T-cell (primary cell): ENCODE results near the gene ERAP2. TPM values are rescaled to one million over a fixed set of nuclear protein-coding genes. Genes with fewer than 3 reads are reported as not detected.
A peak's percentile ranks its signal among the peaks of the same experiment; 100 is the strongest.

Experiments used
- ATAC-seq, 4 experiments: fragments of 200-7000 bp in 3 of 4; fragments of 150-1000 bp in 1 of 4; cut with Tn5 transposase; replicated peaks in 1 of 4; 1 replicate in 3 of 4; 2 replicates in 1 of 4; pipeline ENCODE4 v1.10.0; 2021; ENCODE audit warnings: moderate library complexity in 3 of 4, mild to moderate bottlenecking in 2 of 4, moderate number of reproducible peaks in 1 of 4
- CTCF ChIA-PET, 2 donors: fragments of 300-600 bp; sonication (Branson Sonifier 250); formaldehyde crosslinking; loops; one replicate each; lab custom pipeline; 2022; ENCODE audit warnings: antibody characterized with exemption in 2 of 2; lab: Charles Lee
- POLR2A ChIA-PET, 2 donors: fragments of 300-600 bp; sonication (Branson Sonifier 250); formaldehyde crosslinking; loops; one replicate each; lab custom pipeline; 2022; ENCODE audit warnings: antibody characterized with exemption in 2 of 2; lab: Charles Lee
- DNase-seq, 35 experiments: peaks; one replicate each; pipeline versions ENCODE4 v3.0.0 to v3.0.0-alpha.2; 2013 to 2023
- H3K27ac ChIP-seq: one replicate; pipeline ENCODE4 v1.5.1; 2013; ENCODE audit warnings: low read length
- H3K27me3 ChIP-seq, 2 experiments: replicated peaks in 1 of 2; 1 replicate in 1 of 2; 2 replicates in 1 of 2; pipeline versions ENCODE4 v1.6.1 to v1.7.0; 2013; ENCODE audit warnings: low read length in 1 of 2, mixed read lengths in 1 of 2; ENCODE audit not compliant: control insufficient read depth in 2 of 2, insufficient read depth in 2 of 2; ENCODE audit errors: extremely low read depth in 1 of 2
- H3K36me3 ChIP-seq, 2 donors: 1 replicate in 1 of 2; 2 replicates in 1 of 2; pipeline versions ENCODE4 v1.6.1 to v1.7.0; 2013; ENCODE audit warnings: low read length in 1 of 2; ENCODE audit not compliant: control insufficient read depth in 2 of 2, insufficient read depth in 1 of 2; ENCODE audit errors: extremely low read depth in 1 of 2
- H3K4me1 ChIP-seq, 2 experiments: 1 replicate in 1 of 2; 2 replicates in 1 of 2; pipeline versions ENCODE4 v1.6.1 to v1.7.0; 2013; ENCODE audit warnings: low read length in 2 of 2, mixed read lengths in 1 of 2; ENCODE audit not compliant: insufficient read depth in 2 of 2, control insufficient read depth in 1 of 2; ENCODE audit errors: extremely low read depth in 1 of 2
- H3K4me3 ChIP-seq, 2 donors: 1 replicate in 1 of 2; 2 replicates in 1 of 2; pipeline versions ENCODE4 v1.5.1 to v1.7.0; 2013; ENCODE audit warnings: mild to moderate bottlenecking in 2 of 2, low read length in 1 of 2, moderate library complexity in 1 of 2; ENCODE audit not compliant: control insufficient read depth in 1 of 2; ENCODE audit errors: extremely low read depth in 1 of 2
- H3K9me3 ChIP-seq: 2 replicates; pipeline ENCODE4 v1.7.0; 2013
- H3K27ac Mint-ChIP-seq, 2 donors: one replicate each; pipeline ENCODE4 v1.8.0; 2020 to 2021; ENCODE audit warnings: mild to moderate bottlenecking in 2 of 2, mixed read lengths in 2 of 2
- H3K27me3 Mint-ChIP-seq, 2 donors: one replicate each; pipeline ENCODE4 v1.8.0; 2021 to 2022; ENCODE audit warnings: mixed read lengths in 2 of 2
- H3K36me3 Mint-ChIP-seq: one replicate; pipeline ENCODE4 v1.8.0; 2021; ENCODE audit warnings: mixed read lengths
- H3K4me1 Mint-ChIP-seq, 3 donors: one replicate each; pipeline ENCODE4 v1.8.0; 2020 to 2022; ENCODE audit warnings: mixed read lengths in 3 of 3, mild to moderate bottlenecking in 1 of 3
- H3K4me3 Mint-ChIP-seq, 3 donors: one replicate each; pipeline ENCODE4 v1.8.0; 2020 to 2022; ENCODE audit warnings: mild to moderate bottlenecking in 3 of 3, mixed read lengths in 3 of 3, moderate library complexity in 3 of 3
- H3K9me3 Mint-ChIP-seq, 3 donors: one replicate each; pipeline ENCODE4 v1.8.0; 2020 to 2022; ENCODE audit warnings: mixed read lengths in 3 of 3
- WGBS: methylation state at CpG from one replicate; pipeline ENCODE4 v1.1.5; 2013; ENCODE audit warnings: missing lambda C conversion rate; ENCODE audit not compliant: insufficient coverage; 5-methylcytosine and 5-hydroxymethylcytosine counted together
- total RNA-seq, 35 experiments: library from RNA in 6 of 35; stranded (reverse) in 6 of 35; fragments of 120-200 nt in 1 of 35; gene quantifications; one replicate each; pipeline versions ENCODE4 v1.2.1 to v1.2.4 and lab custom pipeline; 2013 to 2026

The ERAP2 gene
- total RNA-seq, 5 donors from 2014 or later (not counting 1 experiment from before 2014, with no cell fraction given): 40.4 to 162 (median 71.6) TPM

- no peaks in the 10 kb centered on the region for H3K9me3 ChIP-seq
- H3K4me3 ChIP-seq: no peak overlapping the region
- no peaks in the 10 kb centered on the region for H3K36me3 ChIP-seq
- WGBS: 0% methylated on average over 1 of the region's 6 CpGs
- peak in 11 of 35 experiments; percentile 13 to 76 (median 22) for DNase-seq
- H3K27me3 Mint-ChIP-seq: no peaks in the 10 kb centered on the region
- ChIA-PET POLR2A (interaction anchor here (0.6 to 1.0 kb wide), 6 partner anchors 22 to 273 kb away, joined by 3 to 4 read pairs (median 3); no protein-coding TSS in a partner anchor), CTCF (interaction anchor here (0.6 to 3.0 kb wide), 69 partner anchors 8 to 1908 kb away, joined by 3 to 66 read pairs (median 4); partner anchors contain the start of genes ERAP2 (in 2 of the 2), LIX1 (in 1 of the 2) and LNPEP (in 1 of the 2))
- H3K27ac ChIP-seq: no peak overlapping the region
- no peak overlapping the region for H3K4me3 Mint-ChIP-seq
- H3K4me1 Mint-ChIP-seq: peaks cover 46 to 48% (median 47%) of the 10 kb centered on the region in 3 donors
- ATAC-seq: peak; percentile 95 to 97 (median 96)
- H3K9me3 Mint-ChIP-seq: no peaks in the 10 kb centered on the region
- peak overlapping the region; percentile 20 to 62 for H3K27ac Mint-ChIP-seq
- H3K27me3 ChIP-seq: no peaks in the 10 kb centered on the region
- peaks cover 11 to 19% of the 10 kb centered on the region in 2 experiments for H3K4me1 ChIP-seq
- no peaks in the 10 kb centered on the region for H3K36me3 Mint-ChIP-seq
Observed at GRCh38 chr5:96868603-96869371, 7.5 kb upstream of the ERAP2 start.

GRCh38 chr5:96869372-96869641, 7.0 kb upstream of the ERAP2 start:
- peaks cover 50 to 52% (median 52%) of the 10 kb centered on the region in 3 donors for H3K4me1 Mint-ChIP-seq
- POLR2A ChIA-PET: interaction anchor here (0.6 to 1.0 kb wide), 4 partner anchors 27 to 272 kb away, joined by 3 to 4 read pairs (median 3); no protein-coding TSS in a partner anchor
- peak overlapping the region; percentile 20 to 62 for H3K27ac Mint-ChIP-seq

GRCh38 chr5:96870094-96871026, 5.9 kb upstream of the ERAP2 start:
- Mint-ChIP-seq H3K27ac (peak overlapping the region; percentile 85 to 88), H3K27me3 (no peaks in the 10 kb centered on the region), H3K9me3 (no peaks in the 10 kb centered on the region), H3K36me3 (no peaks in the 10 kb centered on the region), H3K4me1 (peaks cover 60 to 63% (median 61%) of the 10 kb centered on the region in 3 donors), H3K4me3 (peak overlapping the region in 1 of 3 donors; percentile 50)
- Histone ChIP-seq H3K9me3 (no peaks in the 10 kb centered on the region), H3K27me3 (no peaks in the 10 kb centered on the region), H3K4me1 (peaks cover 18 to 24% of the 10 kb centered on the region in 2 experiments), H3K4me3 (no peak overlapping the region), H3K36me3 (no peaks in the 10 kb centered on the region), H3K27ac (no peak overlapping the region)
- DNase-seq: no peak
- 35% methylated on average over 3 of the region's 4 CpGs for WGBS
- ChIA-PET CTCF (interaction anchor here (0.7 to 3.0 kb wide), 23 partner anchors 12 to 1898 kb away, joined by 3 to 66 read pairs (median 5); partner anchors contain the start of genes LIX1 (in 1 of the 2) and LNPEP (in 1 of the 2)), POLR2A (interaction anchor here in 1 of 2 donors (0.6 kb wide), 1 partner anchor 282 kb away, joined by 6 read pairs; no protein-coding TSS in a partner anchor)
- ATAC-seq: no peak

More at GRCh38 chr5:96869372-96869641, 7.0 kb upstream of the ERAP2 start:
- Mint-ChIP-seq H3K4me3 (no peak overlapping the region), H3K27me3 (no peaks in the 10 kb centered on the region), H3K36me3 (no peaks in the 10 kb centered on the region), H3K9me3 (no peaks in the 10 kb centered on the region)
- ATAC-seq (no peak), DNase-seq (no peak)
- no peak overlapping the region for H3K27ac ChIP-seq
- peaks cover 13 to 19% of the 10 kb centered on the region in 2 experiments for H3K4me1 ChIP-seq
- H3K27me3 ChIP-seq: no peaks in the 10 kb centered on the region
- no peaks in the 10 kb centered on the region for H3K9me3 ChIP-seq
- CTCF ChIA-PET: interaction anchor here (0.6 to 3.0 kb wide), 67 partner anchors 8 to 1907 kb away, joined by 3 to 66 read pairs (median 4); partner anchors contain the start of genes ERAP2 (in 2 of the 2), LIX1 (in 1 of the 2) and LNPEP (in 1 of the 2)
- H3K36me3 ChIP-seq: no peaks in the 10 kb centered on the region
- no peak overlapping the region for H3K4me3 ChIP-seq

GRCh38 chr5:96871027-96871399, 5.3 kb upstream of the ERAP2 start:
- Mint-ChIP-seq H3K9me3 (no peaks in the 10 kb centered on the region), H3K27ac (peak overlapping the region; percentile 85 to 88), H3K36me3 (no peaks in the 10 kb centered on the region), H3K4me3 (peak overlapping the region in 2 of 3 donors; percentile 14 to 50), H3K4me1 (peaks cover 67 to 69% (median 67%) of the 10 kb centered on the region in 3 donors), H3K27me3 (no peaks in the 10 kb centered on the region)
- Histone ChIP-seq H3K9me3 (no peaks in the 10 kb centered on the region), H3K27me3 (no peaks in the 10 kb centered on the region), H3K27ac (no peak overlapping the region), H3K4me3 (no peak overlapping the region), H3K4me1 (peaks cover 24 to 30% of the 10 kb centered on the region in 2 experiments), H3K36me3 (no peaks in the 10 kb centered on the region)
- CTCF ChIA-PET: interaction anchor here (0.9 to 3.0 kb wide), 6 partner anchors 15 to 291 kb away, joined by 3 to 66 read pairs (median 5); no protein-coding TSS in a partner anchor
- DNase-seq (no peak), ATAC-seq (no peak)
- POLR2A ChIA-PET: interaction anchor here in 1 of 2 donors (0.7 kb wide), 1 partner anchor 313 kb away, joined by 3 read pairs; no protein-coding TSS in a partner anchor
- 70% methylated on average over 2 of the region's 2 CpGs for whole genome bisulfite sequencing

GRCh38 chr5:96871686-96872085, 4.6 kb upstream of the ERAP2 start:
- H3K9me3 ChIP-seq: no peaks in the 10 kb centered on the region
- ATAC-seq (no peak), DNase-seq (no peak)
- no peaks in the 10 kb centered on the region for H3K36me3 Mint-ChIP-seq
- no peaks in the 10 kb centered on the region for H3K27me3 ChIP-seq
- H3K27ac Mint-ChIP-seq: peak overlapping the region; percentile 85 to 88
- H3K4me3 Mint-ChIP-seq: peak overlapping the region in 2 of 3 donors; percentile 14 to 50
- no peaks in the 10 kb centered on the region for H3K36me3 ChIP-seq
- H3K27me3 Mint-ChIP-seq: no peaks in the 10 kb centered on the region
- no peaks in the 10 kb centered on the region for H3K9me3 Mint-ChIP-seq
- H3K4me1 ChIP-seq: peaks cover 26 to 30% of the 10 kb centered on the region in 2 experiments
- ChIA-PET CTCF (interaction anchor here (0.6 to 1.3 kb wide), 6 partner anchors 25 to 289 kb away, joined by 3 to 7 read pairs (median 3); no protein-coding TSS in a partner anchor), POLR2A (interaction anchor here (0.6 to 0.8 kb wide), 3 partner anchors 65 to 312 kb away, joined by 3 read pairs; partner anchors contain the start of gene LNPEP (in 1 of the 2))
- H3K4me1 Mint-ChIP-seq: peaks cover 67 to 72% (median 70%) of the 10 kb centered on the region in 3 donors
- WGBS: no CpG with 5 or more reads among the region's 1 CpG
- no peak overlapping the region for H3K4me3 ChIP-seq
- H3K27ac ChIP-seq: no peak overlapping the region
